Suprapubic skin (tissue), 3 donors: Measurements from ENCODE around the gene RCN2.

Experiments used
- POLR2A ChIP-seq, 2 donors: fragments of 450-650 bp; IDR thresholded peaks; one replicate each; pipeline ENCODE4 v1.6.1; 2017; ENCODE audit warnings: antibody characterized with exemption in 2 of 2, mild to moderate bottlenecking in 2 of 2, moderate library complexity in 2 of 2
- TF ChIP-seq, protein P1 (sequence below), 2 donors: fragments of 200-600 bp in 1 of 2; fragments of 450-650 bp in 1 of 2; sonication (generic) in 1 of 2; IDR thresholded peaks; one replicate each; pipeline ENCODE4 v1.5.1; 2016 to 2019; ENCODE audit warnings: antibody characterized with exemption in 2 of 2, mild to moderate bottlenecking in 1 of 2, moderate library complexity in 1 of 2

- TF ChIP-seq, protein P1, sequence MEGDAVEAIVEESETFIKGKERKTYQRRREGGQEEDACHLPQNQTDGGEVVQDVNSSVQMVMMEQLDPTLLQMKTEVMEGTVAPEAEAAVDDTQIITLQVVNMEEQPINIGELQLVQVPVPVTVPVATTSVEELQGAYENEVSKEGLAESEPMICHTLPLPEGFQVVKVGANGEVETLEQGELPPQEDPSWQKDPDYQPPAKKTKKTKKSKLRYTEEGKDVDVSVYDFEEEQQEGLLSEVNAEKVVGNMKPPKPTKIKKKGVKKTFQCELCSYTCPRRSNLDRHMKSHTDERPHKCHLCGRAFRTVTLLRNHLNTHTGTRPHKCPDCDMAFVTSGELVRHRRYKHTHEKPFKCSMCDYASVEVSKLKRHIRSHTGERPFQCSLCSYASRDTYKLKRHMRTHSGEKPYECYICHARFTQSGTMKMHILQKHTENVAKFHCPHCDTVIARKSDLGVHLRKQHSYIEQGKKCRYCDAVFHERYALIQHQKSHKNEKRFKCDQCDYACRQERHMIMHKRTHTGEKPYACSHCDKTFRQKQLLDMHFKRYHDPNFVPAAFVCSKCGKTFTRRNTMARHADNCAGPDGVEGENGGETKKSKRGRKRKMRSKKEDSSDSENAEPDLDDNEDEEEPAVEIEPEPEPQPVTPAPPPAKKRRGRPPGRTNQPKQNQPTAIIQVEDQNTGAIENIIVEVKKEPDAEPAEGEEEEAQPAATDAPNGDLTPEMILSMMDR (IDR thresholded peaks at IDR 0.05) = no peak
- no peak for TF ChIP-seq POLR2A (IDR thresholded peaks at IDR 0.05)
These were observed 25.7 kb upstream of the RCN2 start for GRCh38 chr15:76905855-76906254.
